CD4-positive, alpha-beta T cell treated with Interleukin-15 for 1 hour (primary cell): Measurements from ENCODE around the gene BTBD9.

ENCODE experiments used
- DNase-seq: peaks from one replicate; pipeline ENCODE4 v3.0.0-alpha.2; 2020

BTBD9 gene

DNA sequence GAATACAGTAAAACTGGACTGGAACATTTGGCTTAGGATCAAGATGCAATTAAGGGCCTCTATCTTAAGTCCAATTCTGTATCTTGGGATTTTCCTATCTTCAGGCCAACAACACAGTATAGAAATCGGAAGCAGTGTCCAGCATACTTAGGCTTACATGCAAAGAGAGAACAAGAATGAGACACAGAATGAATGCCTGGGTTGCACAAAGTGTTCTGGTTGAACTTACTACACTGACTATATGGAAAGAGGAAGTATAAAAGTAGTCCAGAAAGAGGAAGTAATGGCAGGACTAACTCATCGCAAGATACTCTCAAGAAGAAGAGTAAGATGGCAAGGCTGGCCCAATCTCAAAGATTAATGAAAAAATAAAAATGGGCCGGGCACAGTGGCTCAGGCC, 87.6 kb downstream of the BTBD9 start:
- no peak for DNase-seq

GRCh38 chr6:38549795-38550194, 89.9 kb downstream of the BTBD9 start:
- DNase-seq, result no peak

- no peak for DNase-seq
Observed at GRCh38 chr6:38549180-38549579, 90.5 kb downstream of the BTBD9 start.

GRCh38 chr6:38543022-38543421, 96.7 kb downstream of the BTBD9 start:
- DNase-seq, result no peak

- no peak for DNase-seq
Observed at GRCh38 chr6:38542031-38542430, 97.7 kb downstream of the BTBD9 start.

DNA sequence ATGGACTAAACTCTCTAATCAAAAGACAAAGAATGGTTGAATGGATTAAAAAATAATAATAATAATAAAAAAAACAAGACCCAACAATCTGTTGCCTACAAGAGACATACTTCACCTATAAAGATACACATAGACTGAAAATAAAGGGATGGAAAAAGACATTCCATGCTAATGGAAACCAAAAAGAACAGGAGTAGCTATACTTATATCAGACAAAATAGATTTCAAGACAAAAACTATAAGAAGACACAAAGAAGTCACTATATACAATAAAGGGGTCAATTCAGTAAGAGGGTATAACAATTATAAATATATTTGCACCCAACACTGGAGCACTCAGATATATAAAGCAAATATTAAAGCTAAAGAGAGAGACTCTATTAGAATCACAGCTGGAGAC, 106.7 kb downstream of the BTBD9 start:
- DNase-seq, result no peak

DNA sequence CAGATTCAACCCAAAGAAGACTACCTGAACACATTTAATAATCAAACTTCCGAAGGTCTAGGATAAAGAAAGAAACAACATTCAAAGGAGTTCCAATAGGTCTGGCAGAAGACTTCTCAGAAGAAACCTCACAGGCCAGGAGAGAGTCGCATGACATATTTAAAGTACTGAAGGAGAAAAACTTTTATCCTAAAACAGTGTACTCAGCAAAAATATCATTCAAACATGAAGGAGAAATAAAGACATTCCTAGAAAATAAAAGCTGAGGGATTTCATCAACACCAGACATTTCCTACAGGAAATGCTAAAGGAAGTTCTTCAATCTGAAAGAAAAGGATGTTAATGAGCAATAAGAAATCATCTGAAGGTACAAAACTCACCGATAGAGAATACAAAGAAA, 108.6 kb downstream of the BTBD9 start:
- DNase-seq, result no peak

DNA sequence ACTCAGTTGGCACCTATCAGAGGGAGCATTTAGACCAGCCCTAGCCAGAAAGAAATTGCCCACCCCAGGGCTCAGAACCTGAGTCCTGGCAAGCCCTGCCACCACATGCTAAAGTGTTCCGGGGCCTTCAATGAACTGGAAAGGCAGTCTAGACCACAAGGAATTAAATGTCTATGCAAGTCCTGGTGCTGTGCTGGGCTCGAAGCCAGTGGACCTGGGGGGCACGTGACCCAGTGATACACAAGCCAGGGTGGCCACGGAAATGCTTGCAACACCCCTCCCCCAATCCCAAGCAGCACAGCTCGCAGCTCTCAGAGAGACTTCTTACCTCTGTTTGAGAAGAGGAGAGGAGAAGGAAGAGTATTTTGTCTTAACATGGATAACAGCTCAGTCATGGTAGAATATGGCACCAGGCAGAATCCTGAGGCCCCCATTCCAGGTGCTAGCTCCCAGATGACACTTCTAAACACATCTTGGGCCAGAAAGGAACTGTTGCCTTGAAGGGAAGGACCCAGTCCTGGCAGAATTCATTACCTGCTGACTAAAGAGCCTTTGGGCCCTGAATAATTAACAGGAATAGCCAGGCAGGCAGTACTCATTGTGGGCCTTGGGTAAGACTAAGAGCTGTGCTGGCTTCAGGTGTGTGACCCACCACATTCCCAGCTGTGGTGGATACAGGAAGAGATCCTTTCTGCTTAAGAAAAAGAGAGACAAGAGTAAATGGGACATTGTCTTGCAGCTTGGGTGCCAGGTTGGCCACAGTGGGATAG, 111.3 kb downstream of the BTBD9 start:
- DNase-seq, result no peak

DNA sequence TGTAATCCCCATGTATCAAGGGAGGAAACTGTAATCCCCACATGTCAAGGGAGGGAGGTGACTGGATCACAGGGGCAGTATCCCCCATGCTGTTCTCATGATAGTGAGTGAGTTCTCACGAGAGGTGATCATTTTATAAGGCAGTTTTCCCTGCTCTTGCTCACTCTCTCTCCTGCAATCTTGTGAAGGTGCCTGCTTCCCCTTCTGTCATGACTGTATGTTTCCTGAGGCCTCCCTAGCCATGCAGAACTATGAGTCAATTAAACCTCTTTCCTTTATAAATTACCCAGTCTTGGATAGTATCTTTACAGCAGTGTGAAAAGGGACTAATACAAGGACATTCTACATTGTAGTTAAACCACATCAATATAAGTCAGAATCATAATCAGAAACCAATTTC, 112.4 kb downstream of the BTBD9 start:
- DNase-seq, result no peak

- DNase-seq, result no peak
Observed at GRCh38 chr6:38525888-38526287, 113.8 kb downstream of the BTBD9 start.

DNA sequence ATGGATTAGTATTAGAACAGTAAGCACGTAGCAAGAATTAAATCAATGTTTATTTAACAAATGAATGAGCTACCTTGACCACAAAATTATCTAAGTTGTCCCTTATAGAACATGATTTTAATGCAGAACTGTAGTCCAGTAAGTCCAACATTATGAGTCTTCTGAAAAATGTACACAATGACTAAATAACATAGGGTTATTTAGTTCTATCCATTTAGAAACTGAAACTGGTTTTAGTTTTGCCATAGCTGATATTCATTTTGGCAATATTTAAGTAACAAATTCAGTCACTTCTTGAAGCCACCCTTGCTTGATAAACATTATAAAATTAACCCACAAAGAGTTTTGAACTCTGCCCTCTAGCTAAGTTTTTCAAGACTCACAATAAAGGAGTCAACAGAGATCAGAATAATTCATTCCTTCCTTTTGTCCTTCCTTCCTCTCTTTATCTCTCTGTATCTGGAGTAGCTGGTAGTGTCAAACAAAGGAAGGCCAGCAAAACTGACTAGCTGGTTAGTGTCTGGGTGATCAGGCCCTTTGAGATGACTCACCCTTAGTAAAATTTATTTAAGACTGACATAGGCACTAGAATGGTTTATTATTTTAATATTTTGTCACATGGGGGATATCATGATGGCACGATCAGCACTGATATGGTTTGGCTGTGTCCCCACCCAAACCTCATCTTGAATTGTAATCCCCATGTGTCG, 115.1 kb downstream of the BTBD9 start:
- DNase-seq, result no peak

DNA sequence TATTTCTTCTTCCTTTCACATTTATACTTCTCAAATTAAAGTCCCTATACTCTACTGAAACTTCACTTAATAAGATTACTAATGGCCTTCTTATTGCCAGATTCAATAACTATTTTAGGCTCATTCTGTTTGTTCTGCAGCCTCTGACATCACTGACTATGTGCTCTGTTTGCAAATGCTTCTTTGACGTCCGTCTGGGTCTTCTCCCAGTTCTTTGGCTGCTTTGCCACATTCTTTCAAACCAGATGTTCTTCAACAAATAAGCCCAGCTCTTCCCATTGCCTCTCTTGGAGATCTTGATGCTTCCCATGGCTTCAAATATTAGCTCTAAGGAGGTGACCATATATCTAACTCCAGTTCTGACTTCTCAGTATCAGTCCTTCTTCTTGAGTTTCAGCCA, 117.4 kb downstream of the BTBD9 start:
- no peak for DNase-seq

- no peak for DNase-seq
Observed at GRCh38 chr6:38518511-38519304, 121.0 kb downstream of the BTBD9 start.

- no peak for DNase-seq
Observed at GRCh38 chr6:38517005-38517404, 122.7 kb downstream of the BTBD9 start.

- DNase-seq, result no peak
Observed at GRCh38 chr6:38514399-38514798, 125.3 kb downstream of the BTBD9 start.

DNA sequence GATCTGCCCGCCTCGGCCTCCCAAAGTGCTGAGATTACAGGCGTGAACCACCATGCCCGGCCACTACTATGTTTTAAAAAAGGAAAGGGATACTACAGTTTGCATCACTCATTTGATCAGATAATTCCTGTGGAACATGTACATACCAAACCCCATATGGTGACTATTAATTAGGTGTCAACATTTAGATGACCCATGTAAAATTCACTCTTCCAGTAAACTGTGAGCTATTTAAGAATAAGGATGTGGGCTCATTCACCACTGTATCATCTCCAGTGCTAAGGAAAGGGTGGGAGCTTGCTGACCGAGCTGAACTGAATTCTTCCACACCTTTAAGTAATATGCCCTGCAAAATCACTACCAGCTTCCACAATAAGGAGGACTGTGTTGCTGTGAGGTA, 127.5 kb downstream of the BTBD9 start:
- no peak for DNase-seq

DNA sequence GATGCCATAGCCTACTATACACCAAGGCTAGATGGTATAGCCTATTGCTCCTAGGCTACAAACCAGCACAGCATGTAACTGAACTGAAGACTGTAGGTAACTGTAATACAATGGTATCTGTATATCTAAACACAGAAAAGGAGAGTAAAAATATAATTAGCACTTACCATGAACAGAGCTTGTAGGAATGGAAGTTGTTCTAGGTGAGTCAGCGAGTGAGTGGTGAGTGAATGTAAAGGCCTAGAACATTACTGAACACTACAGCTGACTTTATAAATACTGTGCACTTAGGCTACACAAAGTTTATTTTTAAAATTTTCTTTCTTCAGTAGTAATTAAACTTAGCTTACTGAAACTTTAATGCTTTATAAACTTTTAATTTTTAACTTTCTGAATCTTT, 129.5 kb downstream of the BTBD9 start:
- DNase-seq, result no peak

DNA sequence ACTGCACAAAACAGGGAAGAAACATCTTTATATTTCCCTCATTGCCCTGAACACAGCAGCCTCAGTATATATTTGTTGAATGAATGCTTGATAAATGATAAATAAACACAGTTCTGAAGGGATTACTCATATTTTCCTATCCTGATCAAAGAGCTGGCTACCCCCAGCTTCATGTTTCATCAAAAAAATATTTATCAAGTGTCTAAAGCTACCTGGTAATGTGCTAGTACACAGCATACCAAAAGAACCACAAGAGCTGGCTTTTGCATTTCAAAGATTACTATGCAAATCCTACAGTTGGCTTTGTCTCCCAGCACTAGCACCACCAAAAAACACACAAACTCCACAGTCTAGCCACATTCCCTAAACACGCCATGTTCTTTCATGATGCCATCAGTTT, 130.0 kb downstream of the BTBD9 start:
- DNase-seq, result no peak

DNA sequence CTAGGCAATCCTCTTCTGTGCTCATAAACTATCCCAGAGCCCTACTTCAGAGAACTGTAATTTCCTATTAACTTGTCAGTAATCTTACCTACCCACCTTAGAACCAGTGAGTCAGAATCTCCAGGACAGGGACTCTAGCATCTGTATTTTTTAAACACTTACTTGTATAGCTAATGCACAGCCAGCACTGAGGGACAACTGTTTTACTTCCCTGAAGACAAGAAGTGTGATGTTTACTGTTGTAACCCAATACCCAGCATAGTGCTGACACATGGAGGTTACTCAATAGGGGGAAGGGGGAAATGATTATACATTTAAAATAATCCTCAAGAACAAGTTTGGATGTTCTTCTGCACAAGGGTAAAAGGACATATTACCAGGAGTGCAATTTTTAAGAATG, 130.8 kb downstream of the BTBD9 start:
- no peak for DNase-seq

GRCh38 chr6:38508286-38508685, 131.4 kb downstream of the BTBD9 start:
- no peak for DNase-seq

- no peak for DNase-seq
Observed at GRCh38 chr6:38507173-38507572, 132.6 kb downstream of the BTBD9 start.

DNA sequence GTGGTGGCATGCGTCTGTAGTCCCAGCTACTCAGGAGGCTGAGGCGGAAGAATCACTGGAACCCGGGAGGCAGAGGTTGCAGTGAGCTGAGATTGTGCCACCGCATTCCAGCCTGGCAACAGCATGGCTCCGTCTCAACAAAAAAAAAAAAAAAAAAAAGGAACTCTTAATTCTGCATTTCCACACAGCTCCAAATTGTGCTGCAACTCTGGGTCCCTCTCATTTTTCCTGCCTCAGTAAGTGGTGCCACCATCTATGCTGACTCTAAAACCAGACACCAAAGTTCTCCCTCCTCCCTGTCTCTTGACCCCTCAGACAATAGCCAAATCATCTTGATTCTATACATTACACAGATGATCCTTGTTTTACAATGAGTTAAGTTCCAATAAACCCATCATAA, 133.9 kb downstream of the BTBD9 start:
- no peak for DNase-seq

DNA sequence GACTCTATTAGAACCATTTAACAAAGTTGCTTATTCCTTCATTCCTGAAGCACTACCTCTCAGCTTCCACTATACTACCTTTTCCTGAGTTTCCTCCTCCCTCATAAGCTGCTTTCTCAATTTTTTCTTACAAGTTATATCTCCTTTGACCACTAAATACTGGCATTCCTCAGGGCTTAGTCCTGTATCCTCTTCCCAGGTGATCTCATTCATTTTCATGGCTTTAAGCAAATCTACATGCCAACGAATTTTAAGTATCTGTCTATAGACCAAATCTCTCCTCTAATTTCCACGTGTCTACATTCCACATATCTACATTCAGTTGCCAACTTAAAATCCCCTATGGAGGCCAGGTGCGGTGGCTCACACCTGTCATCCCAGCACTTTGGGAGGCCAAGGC, 134.7 kb downstream of the BTBD9 start:
- no peak for DNase-seq
